ENCODE data around the gene CLN6. TPM values are rescaled to one million over a fixed set of nuclear protein-coding genes. Genes with fewer than 3 reads are reported as not detected.
"Not testable (repeated sequence)": the region's sequence is repeated elsewhere in the genome, so short reads cannot be mapped to it uniquely, and the experiment has no call there.

The CLN6 gene
- total RNA-seq, 1 donor from 2014 or later, result 37.5 TPM

DNA sequence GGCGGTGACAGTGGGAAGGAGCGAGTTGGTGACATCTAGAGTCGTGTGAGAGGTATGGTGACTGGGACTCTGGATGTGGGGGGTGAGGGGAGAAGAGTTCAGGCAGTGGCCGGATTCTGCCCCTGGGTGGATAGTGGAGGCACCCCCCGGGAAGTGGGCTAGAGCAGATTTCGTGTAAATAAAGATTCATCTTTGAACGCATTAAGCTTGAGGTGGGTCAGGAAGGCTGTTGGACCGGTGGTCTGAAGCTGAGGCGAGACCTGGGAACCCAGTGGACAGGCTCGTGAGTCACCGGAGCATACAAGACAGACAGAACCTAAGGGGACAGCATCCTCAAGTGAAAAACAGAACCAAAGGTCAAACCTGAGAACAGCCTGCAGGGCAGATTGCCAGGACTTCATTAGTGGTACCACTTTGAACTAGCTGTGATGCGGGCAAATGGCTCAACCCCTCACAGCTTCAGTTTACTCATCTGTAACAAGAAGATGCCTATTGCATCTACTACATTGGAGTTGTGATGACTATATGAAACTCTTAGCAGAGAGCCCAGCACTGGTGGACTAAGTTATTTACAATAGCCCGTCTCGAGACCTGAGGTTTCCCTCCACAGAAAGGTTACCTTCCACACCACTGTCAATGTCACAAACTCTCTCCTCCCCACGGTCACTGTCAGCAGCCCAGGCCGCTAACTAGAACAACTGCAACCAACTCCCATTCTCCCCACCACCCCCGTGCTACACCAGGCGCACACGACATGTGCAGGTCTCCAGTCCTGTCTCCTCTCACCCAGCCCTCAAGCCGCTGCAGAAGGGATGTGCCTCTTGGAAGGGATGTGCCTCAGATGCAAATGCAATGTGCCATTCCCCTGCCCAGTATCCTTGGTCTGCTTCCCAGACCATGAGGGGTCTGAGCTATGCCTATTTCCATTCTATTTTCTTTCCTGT lies 901 bp upstream of the CLN6 start:
- DNase-seq (no peak), ATAC-seq (ENCODE audit: low read depth) (no peak)
- POLR2A ChIA-PET, result interaction anchor here (1.1 to 3.1 kb wide), 5 partner anchors 20 to 1165 kb away, joined by 3 to 34 read pairs (median 3); partner anchors contain the start of genes FEM1B, PIAS1 and SMAD3
- Mint-ChIP-seq H3K4me3 (peak overlapping the region; percentile 92), H3K27ac (peak overlapping the region; percentile 89), H3K27me3 (no peaks in the 10 kb centered on the region), H3K4me1 (peaks cover 41% of the 10 kb centered on the region), H3K36me3 (ENCODE audit: low read depth) (peaks cover 3% of the 10 kb centered on the region), H3K9me3 (no peaks in the 10 kb centered on the region)
- intact Hi-C loops (cut with micrococcal nuclease), result loop anchor here (1.0 kb wide), 2 partner anchors 176 to 367 kb away; partner anchors contain the start of gene PIAS1
- TF ChIP-seq, protein P1, sequence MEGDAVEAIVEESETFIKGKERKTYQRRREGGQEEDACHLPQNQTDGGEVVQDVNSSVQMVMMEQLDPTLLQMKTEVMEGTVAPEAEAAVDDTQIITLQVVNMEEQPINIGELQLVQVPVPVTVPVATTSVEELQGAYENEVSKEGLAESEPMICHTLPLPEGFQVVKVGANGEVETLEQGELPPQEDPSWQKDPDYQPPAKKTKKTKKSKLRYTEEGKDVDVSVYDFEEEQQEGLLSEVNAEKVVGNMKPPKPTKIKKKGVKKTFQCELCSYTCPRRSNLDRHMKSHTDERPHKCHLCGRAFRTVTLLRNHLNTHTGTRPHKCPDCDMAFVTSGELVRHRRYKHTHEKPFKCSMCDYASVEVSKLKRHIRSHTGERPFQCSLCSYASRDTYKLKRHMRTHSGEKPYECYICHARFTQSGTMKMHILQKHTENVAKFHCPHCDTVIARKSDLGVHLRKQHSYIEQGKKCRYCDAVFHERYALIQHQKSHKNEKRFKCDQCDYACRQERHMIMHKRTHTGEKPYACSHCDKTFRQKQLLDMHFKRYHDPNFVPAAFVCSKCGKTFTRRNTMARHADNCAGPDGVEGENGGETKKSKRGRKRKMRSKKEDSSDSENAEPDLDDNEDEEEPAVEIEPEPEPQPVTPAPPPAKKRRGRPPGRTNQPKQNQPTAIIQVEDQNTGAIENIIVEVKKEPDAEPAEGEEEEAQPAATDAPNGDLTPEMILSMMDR (IDR thresholded peaks at IDR 0.05), result no peak
- CTCF ChIA-PET, result interaction anchor here (1.0 to 2.5 kb wide), 4 partner anchors 12 to 367 kb away, joined by 3 to 8 read pairs (median 3); no protein-coding TSS in a partner anchor

DNA sequence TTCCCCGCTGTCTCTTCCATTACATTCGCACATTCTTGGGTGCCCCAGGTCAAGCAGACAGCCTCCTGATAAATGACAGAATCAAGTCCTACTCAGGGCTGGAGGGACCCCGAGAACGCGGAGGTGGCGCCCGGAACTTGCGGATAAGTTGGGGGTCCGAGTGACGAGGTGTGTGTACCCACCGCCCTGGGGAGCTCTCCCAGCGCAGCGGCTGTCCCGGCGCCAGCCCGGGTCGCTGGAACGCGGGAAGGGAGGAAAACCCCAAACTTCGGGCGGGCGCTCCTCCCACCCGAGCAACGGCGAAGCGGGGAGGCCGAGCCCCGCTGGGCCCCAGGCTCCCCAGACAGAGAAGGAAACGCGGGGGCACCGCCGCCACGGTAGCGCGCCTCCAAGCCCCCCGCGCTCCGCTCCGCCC lies 550 bp downstream of the CLN6 start:
- no peak for DNase-seq
- peak overlapping the region; percentile 85 for H3K4me3 Mint-ChIP-seq
- H3K27me3 Mint-ChIP-seq, result no peaks in the 10 kb centered on the region
- POLR2A ChIA-PET, result interaction anchor here (0.7 to 3.1 kb wide), 4 partner anchors 48 to 1163 kb away, joined by 3 to 34 read pairs (median 6); partner anchors contain the start of genes FEM1B, PIAS1 and SMAD3
- intact Hi-C loops (cut with micrococcal nuclease), result loop anchor here (1.0 to 2.0 kb wide), 4 partner anchors 20 to 708 kb away; partner anchors contain the start of genes C15orf61, FEM1B and RNU6-1
- peaks cover 3% of the 10 kb centered on the region for H3K36me3 Mint-ChIP-seq (ENCODE audit: low read depth)
- no peaks in the 10 kb centered on the region for H3K9me3 Mint-ChIP-seq
- TF ChIP-seq, protein P1 (IDR thresholded peaks at IDR 0.05), result no peak
- peaks cover 51% of the 10 kb centered on the region for H3K4me1 Mint-ChIP-seq
- peak overlapping the region; percentile 42 for H3K27ac Mint-ChIP-seq
- no peak for ATAC-seq (ENCODE audit: low read depth)
- CTCF ChIA-PET, result interaction anchor here (1.4 to 2.5 kb wide), 2 partner anchors 24 to 366 kb away, joined by 3 to 8 read pairs; no protein-coding TSS in a partner anchor

DNA sequence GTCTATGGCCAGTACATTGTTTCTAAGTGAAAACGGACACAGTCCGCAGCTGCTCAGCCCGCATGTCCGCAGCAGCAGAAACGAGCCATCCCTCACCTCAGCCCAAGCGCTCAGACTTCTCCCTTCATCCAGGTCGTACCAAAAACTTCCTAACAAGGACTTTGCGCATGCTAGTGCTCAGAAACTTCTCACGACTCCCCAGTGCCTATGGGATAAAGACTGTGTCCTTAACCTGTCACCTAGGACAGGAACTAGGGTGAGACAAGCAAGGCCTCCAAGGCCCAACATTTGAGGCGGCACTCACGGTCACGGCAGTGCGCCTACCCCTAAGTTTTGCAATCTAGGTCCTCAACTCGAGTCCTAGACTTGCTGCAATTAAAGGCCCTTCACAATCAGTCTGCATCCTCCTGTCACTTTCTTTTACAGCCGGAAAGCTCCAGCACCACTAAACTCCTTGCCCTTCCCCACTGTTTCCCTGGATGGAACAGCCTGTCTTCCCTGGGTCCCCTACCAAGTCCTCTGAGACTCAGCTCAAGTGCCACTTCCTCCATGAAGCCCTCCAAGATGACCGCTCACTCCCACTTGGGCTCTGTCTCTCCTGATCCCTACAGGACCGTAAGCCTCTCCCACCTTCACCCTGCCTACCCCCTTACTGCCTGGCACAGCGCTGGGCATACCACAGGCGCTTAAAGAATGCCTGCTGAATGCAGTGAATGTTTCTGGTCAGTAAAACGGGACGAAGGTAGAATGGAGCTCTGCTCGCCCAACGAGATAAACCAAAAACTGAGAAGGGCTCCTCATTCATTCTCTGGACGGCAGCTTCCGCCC lies 1.2 kb downstream of the CLN6 start:
- TF ChIP-seq, protein P1 (IDR thresholded peaks at IDR 0.05), result no peak
- H3K27ac Mint-ChIP-seq, result peak overlapping the region; percentile 42
- no peaks in the 10 kb centered on the region for H3K9me3 Mint-ChIP-seq
- CTCF ChIA-PET, result no interaction called here
- no peaks in the 10 kb centered on the region for H3K27me3 Mint-ChIP-seq
- DNase-seq (no peak), ATAC-seq (ENCODE audit: low read depth) (no peak)
- peaks cover 3% of the 10 kb centered on the region for H3K36me3 Mint-ChIP-seq (ENCODE audit: low read depth)
- H3K4me3 Mint-ChIP-seq, result peak overlapping the region; percentile 85
- intact Hi-C loops (cut with micrococcal nuclease), result loop anchor here (2.0 kb wide), 1 partner anchor 708 kb away; the partner anchor contains the start of gene C15orf61
- POLR2A ChIA-PET, result interaction anchor here (2.4 to 3.1 kb wide), 2 partner anchors 49 to 175 kb away, joined by 9 to 34 read pairs; partner anchors contain the start of genes FEM1B and PIAS1
- H3K4me1 Mint-ChIP-seq, result peaks cover 51% of the 10 kb centered on the region

DNA sequence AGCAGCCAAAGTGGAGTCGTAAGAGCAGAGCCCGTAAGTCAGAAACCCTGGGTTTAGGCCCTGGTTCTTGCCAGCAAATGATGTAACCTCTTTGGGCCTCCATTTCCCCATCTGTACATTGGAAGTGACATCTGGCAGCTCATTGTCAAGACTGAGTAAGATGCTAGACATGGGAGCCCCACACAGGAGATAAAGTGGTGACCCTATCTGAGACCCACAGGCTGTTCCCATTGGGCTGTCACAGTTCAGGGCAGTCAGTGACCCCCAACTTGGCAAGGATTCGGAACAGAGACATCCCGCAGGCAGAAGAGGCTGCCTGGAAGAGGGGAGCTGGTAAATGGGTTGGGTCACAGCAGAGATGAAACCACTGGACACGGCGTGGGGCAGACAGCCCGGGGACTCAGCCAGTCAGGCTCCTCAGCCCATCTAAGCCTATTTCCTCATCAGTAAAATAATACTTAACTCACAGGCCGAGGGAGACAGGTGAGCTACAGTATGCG lies 1.8 kb downstream of the CLN6 start:
- H3K27ac Mint-ChIP-seq, result peak overlapping the region; percentile 42
- peaks cover 49% of the 10 kb centered on the region for H3K4me1 Mint-ChIP-seq
- intact Hi-C loops (cut with micrococcal nuclease), result loop anchor here (2.0 kb wide), 1 partner anchor 707 kb away; the partner anchor contains the start of gene C15orf61
- H3K9me3 Mint-ChIP-seq, result no peaks in the 10 kb centered on the region
- DNase-seq (no peak), ATAC-seq (ENCODE audit: low read depth) (no peak)
- peak overlapping the region; percentile 85 for H3K4me3 Mint-ChIP-seq
- ChIA-PET POLR2A (interaction anchor here (2.4 to 3.1 kb wide), 2 partner anchors 50 to 174 kb away, joined by 9 to 34 read pairs; partner anchors contain the start of genes FEM1B and PIAS1), CTCF (no interaction called here)
- H3K27me3 Mint-ChIP-seq, result no peaks in the 10 kb centered on the region
- TF ChIP-seq, protein P1 (IDR thresholded peaks at IDR 0.05), result no peak
- H3K36me3 Mint-ChIP-seq (ENCODE audit: low read depth), result peaks cover 3% of the 10 kb centered on the region

DNA sequence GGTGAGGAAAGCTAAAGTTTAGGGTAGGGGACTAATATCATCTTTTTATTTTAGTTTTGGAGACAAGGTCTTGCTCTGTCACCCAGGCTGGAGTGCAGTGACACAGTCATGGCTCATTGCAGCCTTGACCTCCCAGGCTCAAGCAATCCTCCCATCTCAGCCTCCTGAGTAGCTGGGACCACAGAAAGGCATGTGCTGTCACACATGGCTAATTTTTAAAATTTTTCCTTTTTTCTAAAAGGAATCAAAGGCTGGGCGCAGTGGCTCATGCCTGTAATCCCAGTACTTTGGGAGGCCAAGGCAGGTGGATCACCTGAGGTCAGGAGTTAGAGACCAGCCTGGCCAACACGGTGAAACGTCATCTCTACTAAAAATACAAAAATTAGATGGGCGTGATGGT lies 4.1 kb downstream of the CLN6 start:
- POLR2A ChIA-PET; H3K9me3 Mint-ChIP-seq; DNase-seq; H3K27ac Mint-ChIP-seq; CTCF ChIA-PET; H3K36me3 Mint-ChIP-seq (ENCODE audit: low read depth); H3K27me3 Mint-ChIP-seq; H3K4me3 Mint-ChIP-seq; intact Hi-C loops (cut with micrococcal nuclease); ATAC-seq (ENCODE audit: low read depth): not testable (repeated sequence)
- peaks cover 43% of the 10 kb centered on the region for H3K4me1 Mint-ChIP-seq

Data from activated B cell treated with CpG ODN at 0.5 μM for 24 hours (primary cell).